GM19395 (cell line): ENCODE data around the gene IL1RL2.

Experiments
- ATAC-seq: cut with Tn5 transposase; IDR thresholded peaks from one replicate; pipeline ENCODE4 v1.9.1; 2021; ENCODE audit warnings: mild to moderate bottlenecking, moderate library complexity; ENCODE audit not compliant: unreplicated experiment

Gene IL1RL2

GRCh38 chr2:102186791-102187495, at the start of gene IL1RL2:
TSS of gene IL1RL2 (plus strand) at chr2:102187023. CDS start at chr2:102187868, 845 bp downstream.
- ATAC-seq: no peak

- no peak for ATAC-seq
Measured at GRCh38 chr2:102137138-102137537, 49.7 kb upstream of the IL1RL2 start.

GRCh38 chr2:102138331-102138730, 48.5 kb upstream of the IL1RL2 start:
- no peak for ATAC-seq

GRCh38 chr2:102139851-102140250, 47.0 kb upstream of the IL1RL2 start:
- no peak for ATAC-seq

- ATAC-seq: no peak
Measured at GRCh38 chr2:102140377-102140776, 46.4 kb upstream of the IL1RL2 start.

GRCh38 chr2:102141011-102141943, 45.5 kb upstream of the IL1RL2 start:
- no peak for ATAC-seq

- no peak for ATAC-seq
Measured at GRCh38 chr2:102141970-102142828, 44.6 kb upstream of the IL1RL2 start, which contains the start of gene IL1R1. TSS of gene IL1R1 (plus strand) at chr2:102142746. CDS start at chr2:102157725, 14,979 bp downstream.

- no peak for ATAC-seq
Measured at GRCh38 chr2:102142829-102143449, 43.9 kb upstream of the IL1RL2 start.

- no peak for ATAC-seq
Measured at GRCh38 chr2:102143450-102143985, 43.3 kb upstream of the IL1RL2 start.

GRCh38 chr2:102144128-102144527, 42.7 kb upstream of the IL1RL2 start:
- ATAC-seq: no peak

- ATAC-seq: no peak
Measured at GRCh38 chr2:102145107-102145506, 41.7 kb upstream of the IL1RL2 start.

- ATAC-seq: no peak
Measured at GRCh38 chr2:102145934-102146333, 40.9 kb upstream of the IL1RL2 start.

GRCh38 chr2:102147935-102148334, 38.9 kb upstream of the IL1RL2 start:
- ATAC-seq: no peak

- no peak for ATAC-seq
Measured at GRCh38 chr2:102149243-102149642, 37.6 kb upstream of the IL1RL2 start.

GRCh38 chr2:102149644-102150455, 37.0 kb upstream of the IL1RL2 start:
- no peak for ATAC-seq

GRCh38 chr2:102154364-102154763, 32.5 kb upstream of the IL1RL2 start:
- no peak for ATAC-seq

- no peak for ATAC-seq
Measured at GRCh38 chr2:102154946-102155702, 31.7 kb upstream of the IL1RL2 start.

- no peak for ATAC-seq
Measured at GRCh38 chr2:102155703-102156515, 30.9 kb upstream of the IL1RL2 start.
